GM10248 (cell line): ENCODE data around the gene KLRD1.

Experiments
- CTCF ChIA-PET: fragments of 300-600 bp; sonication (Branson Sonifier 250); formaldehyde crosslinking; extraction: SDS; loops from one replicate; lab custom pipeline; 2021; ENCODE audit warnings: antibody characterized with exemption; lab: Yijun Ruan, JAX
- POLR2A ChIA-PET: fragments of 350-650 bp; sonication (Branson Sonifier 250); formaldehyde crosslinking; extraction: SDS; loops from one replicate; lab custom pipeline; 2020; ENCODE audit warnings: antibody characterized with exemption; lab: Yijun Ruan, JAX
- DNase-seq: peaks from one replicate; pipeline ENCODE4 v3.0.0; 2012; ENCODE audit errors: extremely low spot score
- TF ChIP-seq, protein P1 (sequence below): IDR thresholded peaks from 2 replicates; pipeline ENCODE4 v1.5.1; 2012; ENCODE audit warnings: mild to moderate bottlenecking, low read depth; ENCODE audit errors: extremely low read depth, missing control alignments, control extremely low read depth

KLRD1 gene

DNA sequence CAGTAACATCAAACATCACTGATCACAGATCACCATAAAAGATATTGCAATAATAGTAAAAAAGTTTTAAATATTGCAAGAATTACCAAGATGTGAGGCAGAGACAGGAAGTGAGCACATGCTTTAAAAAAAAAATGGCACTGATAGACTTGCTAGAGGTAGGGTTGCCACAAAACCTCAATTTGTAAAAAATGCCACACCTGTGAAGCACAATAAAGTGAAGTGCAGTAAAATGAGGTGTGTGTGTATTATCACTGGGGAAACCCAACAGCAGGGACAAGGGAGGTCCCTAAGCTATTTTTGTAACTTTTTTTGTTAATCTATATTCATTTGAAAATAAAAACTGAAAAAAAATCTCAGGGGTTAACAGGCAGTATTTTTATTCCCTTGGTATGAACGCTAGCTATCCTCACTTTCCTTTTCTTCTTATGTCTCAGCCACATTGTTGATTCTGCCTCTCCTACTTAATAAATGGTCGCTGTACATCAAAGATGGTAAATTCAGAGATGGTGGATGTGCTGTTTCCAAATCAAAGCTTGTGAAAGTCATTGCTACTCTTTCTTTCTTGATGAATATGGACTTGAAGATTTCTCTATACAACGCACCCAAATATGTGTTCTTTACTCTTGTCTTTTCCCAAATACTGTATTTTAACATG lies 14.0 kb upstream of the KLRD1 start:
- POLR2A ChIA-PET: no interaction called here
- no peak for DNase-seq
- TF ChIP-seq, protein P1, sequence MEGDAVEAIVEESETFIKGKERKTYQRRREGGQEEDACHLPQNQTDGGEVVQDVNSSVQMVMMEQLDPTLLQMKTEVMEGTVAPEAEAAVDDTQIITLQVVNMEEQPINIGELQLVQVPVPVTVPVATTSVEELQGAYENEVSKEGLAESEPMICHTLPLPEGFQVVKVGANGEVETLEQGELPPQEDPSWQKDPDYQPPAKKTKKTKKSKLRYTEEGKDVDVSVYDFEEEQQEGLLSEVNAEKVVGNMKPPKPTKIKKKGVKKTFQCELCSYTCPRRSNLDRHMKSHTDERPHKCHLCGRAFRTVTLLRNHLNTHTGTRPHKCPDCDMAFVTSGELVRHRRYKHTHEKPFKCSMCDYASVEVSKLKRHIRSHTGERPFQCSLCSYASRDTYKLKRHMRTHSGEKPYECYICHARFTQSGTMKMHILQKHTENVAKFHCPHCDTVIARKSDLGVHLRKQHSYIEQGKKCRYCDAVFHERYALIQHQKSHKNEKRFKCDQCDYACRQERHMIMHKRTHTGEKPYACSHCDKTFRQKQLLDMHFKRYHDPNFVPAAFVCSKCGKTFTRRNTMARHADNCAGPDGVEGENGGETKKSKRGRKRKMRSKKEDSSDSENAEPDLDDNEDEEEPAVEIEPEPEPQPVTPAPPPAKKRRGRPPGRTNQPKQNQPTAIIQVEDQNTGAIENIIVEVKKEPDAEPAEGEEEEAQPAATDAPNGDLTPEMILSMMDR: no peak
- CTCF ChIA-PET: interaction anchor here (1.2 to 1.8 kb wide), 3 partner anchors 11 to 57 kb away, joined by 3 to 5 read pairs (median 4); no protein-coding TSS in a partner anchor

DNA sequence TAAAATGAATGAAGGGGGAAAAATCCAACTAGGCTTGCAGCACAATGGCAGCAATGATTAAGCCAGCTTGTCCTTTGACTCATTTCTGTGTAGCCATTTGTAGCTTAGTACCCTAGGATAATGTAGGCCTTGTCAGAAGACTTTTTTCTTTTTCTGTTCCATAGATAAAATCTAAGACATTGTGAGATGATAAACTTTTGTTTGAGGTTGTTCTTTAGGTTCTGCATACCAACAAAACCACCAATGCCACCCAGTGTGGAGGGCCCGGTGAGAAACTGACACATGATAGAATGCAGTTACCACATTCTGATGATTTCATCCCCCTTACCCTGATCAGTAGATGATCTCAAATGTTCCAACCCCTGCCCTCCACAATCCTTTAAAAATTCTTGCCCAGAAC lies 6.6 kb upstream of the KLRD1 start:
- no peak for DNase-seq
- POLR2A ChIA-PET: no interaction called here
- CTCF ChIA-PET: interaction anchor here (1.4 kb wide), 1 partner anchor 65 kb away, joined by 3 read pairs; no protein-coding TSS in a partner anchor

DNA sequence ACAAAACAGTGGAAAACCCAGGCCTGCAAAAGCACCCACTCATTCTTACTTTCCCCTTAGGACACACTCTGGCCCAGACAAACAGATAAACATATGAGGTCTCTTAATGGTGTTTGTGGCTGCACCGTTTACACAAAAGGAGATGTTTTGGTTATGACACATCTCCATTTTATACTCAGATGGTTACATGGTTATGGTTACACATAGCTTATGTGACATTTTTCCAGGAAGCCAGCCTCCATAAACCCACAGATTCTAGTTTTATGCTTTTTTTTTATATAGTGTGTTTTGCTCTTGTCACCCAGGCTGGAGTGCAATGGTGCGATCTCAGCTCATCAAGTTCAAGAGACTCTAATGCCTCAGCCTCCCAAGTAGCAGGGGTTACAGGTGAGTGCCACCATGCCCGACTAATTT lies 3.5 kb upstream of the KLRD1 start:
- ChIA-PET CTCF (interaction anchor here (1.3 kb wide), 1 partner anchor 10 kb away, joined by 3 read pairs; no protein-coding TSS in a partner anchor), POLR2A (no interaction called here)
- TF ChIP-seq, protein P1: no peak
- DNase-seq: no peak

More for the DNA sequence above, 6.6 kb upstream of the KLRD1 start:
- TF ChIP-seq, protein P1: no peak

DNA sequence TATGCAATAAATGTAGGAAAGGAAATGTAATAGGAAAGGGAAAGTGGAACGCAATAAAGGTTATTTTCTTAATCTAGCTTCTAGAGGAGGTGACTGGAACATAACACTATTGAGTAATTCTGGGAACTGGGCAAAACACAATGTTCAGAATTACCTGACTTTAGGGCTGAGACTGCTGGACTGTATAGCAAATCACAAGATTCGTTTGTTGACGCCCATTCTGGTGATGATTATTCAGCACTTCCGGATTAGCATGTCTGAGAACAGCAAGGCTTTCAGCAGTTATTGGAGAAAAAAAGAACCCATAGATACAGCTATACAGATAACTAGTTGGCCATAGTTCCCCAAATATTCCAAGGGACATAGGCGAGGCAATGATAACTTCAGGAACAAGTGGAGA lies 2.3 kb upstream of the KLRD1 start:
- DNase-seq: no peak
- TF ChIP-seq, protein P1: no peak
- POLR2A ChIA-PET: no interaction called here
- CTCF ChIA-PET: interaction anchor here (1.3 to 1.6 kb wide), 2 partner anchors 12 to 25 kb away, joined by 3 to 4 read pairs; no protein-coding TSS in a partner anchor

DNA sequence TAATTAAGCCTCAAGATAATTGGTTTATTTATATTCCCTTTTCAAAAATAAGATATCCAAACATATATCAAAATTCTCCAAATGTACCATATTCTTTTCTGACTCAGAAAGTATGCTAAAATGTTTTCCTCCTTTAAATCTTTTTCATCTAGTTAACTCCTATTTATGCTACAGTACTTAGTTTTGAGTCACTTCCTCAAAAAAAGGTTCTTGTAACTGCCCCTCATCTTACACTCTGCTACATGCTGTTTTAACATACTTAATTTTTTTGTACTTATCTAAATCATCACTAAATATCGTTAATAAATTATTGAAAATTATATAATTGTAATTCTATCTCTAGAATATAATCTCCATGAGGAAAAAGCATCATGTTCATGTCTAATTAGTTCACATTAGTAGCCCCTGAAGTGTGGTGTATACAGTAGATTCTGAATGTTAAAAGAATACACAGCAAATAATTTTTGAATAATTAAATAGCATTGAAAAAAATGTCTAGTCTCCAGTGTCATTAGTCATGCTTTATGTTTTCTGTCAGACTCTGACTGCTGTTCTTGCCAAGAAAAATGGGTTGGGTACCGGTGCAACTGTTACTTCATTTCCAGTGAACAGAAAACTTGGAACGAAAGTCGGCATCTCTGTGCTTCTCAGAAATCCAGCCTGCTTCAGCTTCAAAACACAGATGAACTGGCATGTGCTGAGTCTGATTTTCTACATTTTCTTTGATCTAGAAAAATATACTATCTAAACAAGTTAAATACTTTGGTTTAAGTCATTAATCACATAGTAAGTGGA lies 3.5 kb downstream of the KLRD1 start:
- TF ChIP-seq, protein P1: no peak
- ChIA-PET POLR2A (no interaction called here), CTCF (no interaction called here)
- DNase-seq: no peak

DNA sequence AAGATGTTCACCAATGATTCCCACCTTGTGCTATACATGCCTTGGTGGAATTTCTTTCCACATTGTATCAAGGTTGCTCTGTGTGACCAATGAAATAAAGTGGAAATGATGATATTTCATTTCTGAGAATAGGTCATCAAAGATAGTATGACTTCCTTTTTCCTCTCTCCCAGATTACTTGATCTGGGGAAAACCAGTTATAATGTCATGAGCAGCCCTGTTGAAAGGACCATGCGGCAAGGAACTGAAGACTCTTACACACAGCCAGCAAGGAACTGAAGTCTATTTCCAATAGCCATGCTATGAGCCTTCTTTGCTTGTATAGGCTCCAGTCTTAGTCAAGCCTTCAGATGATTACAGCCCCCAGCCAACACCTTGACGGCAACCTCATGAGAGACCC lies 11.7 kb downstream of the KLRD1 start:
- POLR2A ChIA-PET: no interaction called here
- CTCF ChIA-PET: no interaction called here

More for the DNA sequence above, 11.7 kb downstream of the KLRD1 start:
- DNase-seq: no peak
- TF ChIP-seq, protein P1: no peak
